GM12878 (cell line): Measurements from ENCODE around the gene SERPINE1. TPM values are rescaled to one million over a fixed set of nuclear protein-coding genes. Genes with fewer than 3 reads are reported as not detected.

Source experiments
- ASH2L ChIP-seq: fragments of 300-600, 200-600 bp; sonication (generic); IDR thresholded peaks from 2 replicates; pipeline ENCODE4 v1.6.1; 2017; ENCODE audit warnings: low read depth, mild to moderate bottlenecking, borderline replicate concordance
- BHLHE40 ChIP-seq, 2 experiments: fragments of 450-650 bp in 1 of 2; IDR thresholded peaks; 2 replicates each; pipeline ENCODE4 v1.6.1; 2011 to 2017; ENCODE audit warnings: low read depth in 2 of 2, borderline replicate concordance in 1 of 2, improper control_type of control experiment in 1 of 2, low read length in 1 of 2, mild to moderate bottlenecking in 1 of 2
- CEBPB ChIP-seq, 2 experiments: fragments of 150-350 bp in 1 of 2; IDR thresholded peaks; 2 replicates each; pipeline ENCODE4 v1.6.1; 2012 to 2014; ENCODE audit warnings: low read depth in 2 of 2, low read length in 2 of 2, borderline replicate concordance in 1 of 2, inconsistent platforms in 1 of 2
- CHD2 ChIP-seq: IDR thresholded peaks from 2 replicates; pipeline ENCODE4 v1.6.1; 2011; ENCODE audit warnings: low read depth, low read length, improper control_type of control experiment, borderline replicate concordance
- CTCF ChIP-seq, 3 experiments: IDR thresholded peaks in 2 of 3; conservative IDR thresholded peaks in 1 of 3; 2 replicates each; pipeline ENCODE4 v1.5.1; 2011; ENCODE audit warnings: low read depth in 3 of 3, low read length in 3 of 3, mild to moderate bottlenecking in 3 of 3, control low read depth in 2 of 3, moderate library complexity in 2 of 3, inconsistent platforms in 1 of 3, mixed read lengths in 1 of 3; ENCODE audit not compliant: control insufficient read depth in 2 of 3, insufficient read depth in 1 of 3; ENCODE audit errors: extremely low read depth in 1 of 3
- E4F1 ChIP-seq: fragments of 450-650 bp; IDR thresholded peaks from 2 replicates; pipeline ENCODE4 v1.6.1; 2018; ENCODE audit warnings: borderline replicate concordance, mild to moderate bottlenecking; ENCODE audit not compliant: partially characterized antibody
- EGR1 ChIP-seq, 2 experiments: IDR thresholded peaks; 1 replicate in 1 of 2; 2 replicates in 1 of 2; pipeline ENCODE4 v1.6.1; 2011 to 2012; ENCODE audit warnings: low read depth in 2 of 2, low read length in 2 of 2, borderline replicate concordance in 1 of 2, mild to moderate bottlenecking in 1 of 2, moderate library complexity in 1 of 2
- GATAD2B ChIP-seq: fragments of 450-650 bp; conservative IDR thresholded peaks from 2 replicates; pipeline ENCODE4 v1.6.1; 2017; ENCODE audit warnings: low read depth, mild to moderate bottlenecking, moderate library complexity
- IKZF1 ChIP-seq: fragments of 450-650 bp; conservative IDR thresholded peaks from 2 replicates; pipeline ENCODE4 v1.6.1; 2017; ENCODE audit warnings: antibody characterized with exemption, mild to moderate bottlenecking
- NFXL1 ChIP-seq: fragments of 450-650 bp; IDR thresholded peaks from 2 replicates; pipeline ENCODE4 v1.6.1; 2017; ENCODE audit warnings: antibody characterized with exemption, mild to moderate bottlenecking, borderline replicate concordance
- PAX5 ChIP-seq: IDR thresholded peaks from 2 replicates; pipeline ENCODE4 v1.6.1; 2011; ENCODE audit warnings: low read depth, low read length, borderline replicate concordance
- RAD21 ChIP-seq: IDR thresholded peaks from 2 replicates; pipeline ENCODE4 v1.6.1; 2011; ENCODE audit warnings: mild to moderate bottlenecking, low read depth, low read length, moderate library complexity; ENCODE audit not compliant: insufficient read depth
- RB1 ChIP-seq: fragments of 450-650 bp; formaldehyde crosslinking; IDR thresholded peaks from 2 replicates; pipeline ENCODE4 v1.6.1; 2017; ENCODE audit warnings: mild to moderate bottlenecking, borderline replicate concordance
- RELA ChIP-seq: fragments of 450-650 bp; IDR thresholded peaks from 2 replicates; pipeline ENCODE4 v1.8.0; 2014; ENCODE audit warnings: borderline replicate concordance; ENCODE audit not compliant: partially characterized antibody
- SP1 ChIP-seq: IDR thresholded peaks from one replicate; pipeline ENCODE4 v1.6.1; 2011; ENCODE audit warnings: low read depth, low read length
- ZBED1 ChIP-seq: IDR thresholded peaks from 2 replicates; pipeline ENCODE4 v1.6.1; 2016; ENCODE audit warnings: borderline replicate concordance
- ZNF592 ChIP-seq: fragments of 450-650 bp; IDR thresholded peaks from 2 replicates; pipeline ENCODE4 v1.6.1; 2017; ENCODE audit warnings: mild to moderate bottlenecking, moderate library complexity
- polyA plus RNA-seq, 11 experiments: library from polyadenylated mRNA; depleted of rRNA in 4 of 11; unstranded in 6 of 11; stranded (reverse) in 5 of 11; fragments of >200 nt; fragmentation: Nextera tagmentation in 4 of 11; fragmentation: Illumina TruSeq in 1 of 11; extraction: Ambion mirVana in 4 of 11; extraction: Trizol in 1 of 11; gene quantifications; 1 replicate in 1 of 11; 2 replicates in 10 of 11; pipeline versions ENCODE4 v1.2.1 to v1.2.3, GENCODE V29; 2011 to 2016; ENCODE audit warnings: inconsistent platforms in 2 of 11, missing spikeins in 2 of 11, low read depth in 1 of 11
- total RNA-seq, 4 experiments: library from RNA; depleted of rRNA in 3 of 4; stranded (reverse); fragments of >200 nt in 3 of 4; fragmentation: Illumina TruSeq in 1 of 4; extraction: Trizol in 1 of 4; gene quantifications; 2 replicates each; pipeline versions ENCODE4 v1.2.1 to v1.2.3, GENCODE V29; 2013 to 2021
- TF ChIP-seq, protein P1 (sequence below): fragments of 450-650 bp; IDR thresholded peaks from 2 replicates; pipeline ENCODE4 v1.6.1; 2017; ENCODE audit warnings: low read depth, mild to moderate bottlenecking, moderate library complexity

SERPINE1 gene
- total and polyA plus RNA-seq, 10 of the 15 experiments (the other 5 are each of a cell fraction or from before 2014, with no cell fraction given), result 0.20 to 2.4 (median 0.44) TPM

DNA sequence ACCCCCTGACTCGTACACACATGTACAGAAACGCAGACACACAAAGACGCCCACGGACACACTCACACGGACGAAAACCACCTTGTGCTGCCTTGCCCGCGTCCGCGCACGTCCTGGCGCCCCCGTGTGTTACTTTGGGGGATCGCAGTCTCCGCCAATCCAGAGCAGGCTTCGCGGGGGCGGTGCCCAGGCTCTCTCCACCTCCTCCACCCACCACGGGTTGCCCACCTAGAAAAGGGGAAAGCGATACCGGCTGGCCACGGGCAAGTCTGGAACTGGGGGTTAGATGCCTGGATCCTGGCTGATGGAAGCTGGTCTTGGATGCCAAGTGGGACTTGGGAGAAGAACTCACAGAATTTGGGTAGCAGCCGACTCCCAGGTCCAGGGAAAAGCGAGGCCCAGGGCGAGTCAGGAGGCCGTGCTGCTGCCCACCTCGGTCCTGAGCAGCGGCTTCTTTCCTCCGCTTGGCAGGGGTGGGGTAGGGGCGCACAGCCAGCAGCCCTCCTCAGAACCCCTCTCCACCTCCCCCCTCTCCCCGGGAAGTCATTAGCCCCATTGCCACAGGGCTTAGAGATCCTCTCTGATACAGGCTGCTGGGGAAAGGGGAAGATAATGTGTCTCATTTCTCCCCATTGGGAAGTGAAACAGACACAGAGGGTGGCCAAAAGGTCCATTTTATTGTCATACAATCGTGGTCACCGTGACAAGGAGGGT lies 43.1 kb downstream of the SERPINE1 start (continued):
- TF ChIP-seq NFXL1, result no peak
- peak; percentile 63 for TF ChIP-seq RAD21
- TF ChIP-seq IKZF1, result peak; percentile 28; the same call in 1 of the 2 replicates
- TF ChIP-seq, protein P1, sequence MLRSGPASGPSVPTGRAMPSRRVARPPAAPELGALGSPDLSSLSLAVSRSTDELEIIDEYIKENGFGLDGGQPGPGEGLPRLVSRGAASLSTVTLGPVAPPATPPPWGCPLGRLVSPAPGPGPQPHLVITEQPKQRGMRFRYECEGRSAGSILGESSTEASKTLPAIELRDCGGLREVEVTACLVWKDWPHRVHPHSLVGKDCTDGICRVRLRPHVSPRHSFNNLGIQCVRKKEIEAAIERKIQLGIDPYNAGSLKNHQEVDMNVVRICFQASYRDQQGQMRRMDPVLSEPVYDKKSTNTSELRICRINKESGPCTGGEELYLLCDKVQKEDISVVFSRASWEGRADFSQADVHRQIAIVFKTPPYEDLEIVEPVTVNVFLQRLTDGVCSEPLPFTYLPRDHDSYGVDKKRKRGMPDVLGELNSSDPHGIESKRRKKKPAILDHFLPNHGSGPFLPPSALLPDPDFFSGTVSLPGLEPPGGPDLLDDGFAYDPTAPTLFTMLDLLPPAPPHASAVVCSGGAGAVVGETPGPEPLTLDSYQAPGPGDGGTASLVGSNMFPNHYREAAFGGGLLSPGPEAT, result no peak
- TF ChIP-seq EGR1 (IDR thresholded peaks at IDR 0.05; ENCODE audit: borderline replicate concordance in 1 of 2, low read depth in 2 of 2, low read length in 2 of 2), result peak in 1 of 2 experiments; percentile 97; a peak in 2 of 3 replicates
- TF ChIP-seq BHLHE40 (IDR thresholded peaks at IDR 0.05; ENCODE audit: borderline replicate concordance in 1 of 2, low read depth in 2 of 2, low read length in 1 of 2), result peak; percentile 33 to 61; a peak in 2 of 4 replicates
- TF ChIP-seq GATAD2B, result 0 out of 2 replicates have a peak, but pooled peaks have one; percentile 53
- no peak for TF ChIP-seq ASH2L
- no peak for TF ChIP-seq CHD2
- no peak for TF ChIP-seq ZBED1
- no peak for TF ChIP-seq ZNF592
- TF ChIP-seq CEBPB (IDR thresholded peaks at IDR 0.05; ENCODE audit: borderline replicate concordance in 1 of 2, low read depth in 2 of 2, low read length in 2 of 2), result no peak
- no peak for TF ChIP-seq SP1
- TF ChIP-seq RB1, result peak; percentile 82; the same call in 1 of the 2 replicates
- peak; percentile 92 to 97 (median 93) for TF ChIP-seq CTCF (IDR thresholded peaks at IDR 0.05 in 2 of 3, conservative IDR thresholded peaks at IDR 0.05 in 1 of 3; ENCODE audit: control insufficient read depth in 2 of 3, extremely low read depth in 1 of 3, insufficient read depth in 1 of 3, low read depth in 3 of 3, low read length in 3 of 3)
- TF ChIP-seq PAX5, result 0 out of 2 replicates have a peak, but pooled peaks have one; percentile 29
- TF ChIP-seq RELA, result peak; percentile 24
- TF ChIP-seq E4F1, result no peak
